Endothelial cell of coronary artery (primary cell): ENCODE results near the gene HEMGN. TPM values are rescaled to one million over a fixed set of nuclear protein-coding genes. Genes with fewer than 3 reads are reported as not detected.

Experiments used
- total RNA-seq: library from RNA; depleted of rRNA; stranded (reverse); fragments of >200 nt; gene quantifications from 2 replicates; pipeline ENCODE4 v1.2.3, GENCODE V29; 2014

Gene HEMGN
- total RNA-seq, result not detected in 2 replicates

GRCh38 chr9:97938081-97938644 lies at the start of gene HEMGN:
Gene HEMGN, minus strand, starts transcription at chr9:97938172. Its CDS starts 36 bp downstream, at chr9:97938136.

GRCh38 chr9:97982683-97983588 lies 45.0 kb upstream of the HEMGN start, which contains the start of gene ANP32B:
Gene ANP32B, plus strand, starts transcription at chr9:97983341. Its CDS starts 215 bp downstream, at chr9:97983556.

GRCh38 chr9:97921959-97922724 lies 15.8 kb downstream of the HEMGN start, which contains the start of gene TRMO:
Gene TRMO, minus strand, starts transcription at chr9:97922500. Its CDS starts 7 bp downstream, at chr9:97922493.

Other genes with a start within 250 kb of the HEMGN start
- 8.8 and 12.0 TPM in 2 replicates for gene XPA, start 240.8 kb downstream of the HEMGN start, total RNA-seq
- gene FOXE1, start 84.9 kb downstream of the HEMGN start, total RNA-seq, result not detected in 2 replicates
- 10.7 and 12.0 TPM in 2 replicates for gene TRMO, start 15.7 kb downstream of the HEMGN start, total RNA-seq
- 8.2 and 18.4 TPM in 2 replicates for gene ANP32B, start 45.2 kb upstream of the HEMGN start, total RNA-seq
- gene NANS, start 118.6 kb upstream of the HEMGN start, total RNA-seq, result 107 and 214 TPM in 2 replicates
- gene TRIM14, start 181.1 kb upstream of the HEMGN start, total RNA-seq, result 2.1 and 2.6 TPM in 2 replicates